NCI-H2227 treated with DMSO at 0.1 percent for 48 hours (cell line): Measurements from ENCODE around the gene GAGE12G.
"Not testable (repeated sequence)": the region's sequence is repeated elsewhere in the genome, so short reads cannot be mapped to it uniquely, and the experiment has no call there.

Experiments
- DNase-seq: peaks from one replicate; lab custom pipeline; 2025; lab: John Stamatoyannopoulos, UW

Gene GAGE12G, protein sequence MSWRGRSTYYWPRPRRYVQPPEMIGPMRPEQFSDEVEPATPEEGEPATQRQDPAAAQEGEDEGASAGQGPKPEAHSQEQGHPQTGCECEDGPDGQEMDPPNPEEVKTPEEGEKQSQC

DNA sequence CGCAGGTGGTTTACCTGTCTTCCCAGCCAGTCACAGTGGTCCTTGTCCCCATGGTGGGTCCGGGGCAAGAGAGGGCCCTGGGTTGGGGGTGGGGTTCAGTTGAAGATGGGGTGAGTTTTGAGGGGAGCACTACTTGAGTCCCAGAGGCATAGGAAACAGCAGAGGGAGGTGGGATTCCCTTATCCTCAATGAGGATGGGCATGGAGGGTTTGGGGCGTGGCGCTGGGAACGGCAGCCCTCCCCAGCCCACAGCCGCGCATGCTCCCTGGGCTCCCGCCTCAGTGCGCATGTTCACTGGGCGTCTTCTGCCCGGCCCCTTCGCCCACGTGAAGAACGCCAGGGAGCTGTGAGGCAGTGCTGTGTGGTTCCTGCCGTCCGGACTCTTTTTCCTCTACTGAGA, at the start of gene GAGE12G:
Gene GAGE12G (plus strand): TSS at position 301 of the 400 bp plus-strand sequence. CDS start 1,155 bp downstream, outside the sequence.
- DNase-seq = not testable (repeated sequence)

DNA sequence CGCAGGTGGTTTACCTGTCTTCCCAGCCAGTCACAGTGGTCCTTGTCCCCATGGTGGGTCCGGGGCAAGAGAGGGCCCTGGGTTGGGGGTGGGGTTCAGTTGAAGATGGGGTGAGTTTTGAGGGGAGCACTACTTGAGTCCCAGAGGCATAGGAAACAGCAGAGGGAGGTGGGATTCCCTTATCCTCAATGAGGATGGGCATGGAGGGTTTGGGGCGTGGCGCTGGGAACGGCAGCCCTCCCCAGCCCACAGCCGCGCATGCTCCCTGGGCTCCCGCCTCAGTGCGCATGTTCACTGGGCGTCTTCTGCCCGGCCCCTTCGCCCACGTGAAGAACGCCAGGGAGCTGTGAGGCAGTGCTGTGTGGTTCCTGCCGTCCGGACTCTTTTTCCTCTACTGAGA, 38.3 kb upstream of the GAGE12G start, which contains the start of gene GAGE12C:
Gene GAGE12C (plus strand): TSS at position 301 of the 400 bp plus-strand sequence. CDS start 1,155 bp downstream, outside the sequence.
- not testable (repeated sequence) for DNase-seq

DNA sequence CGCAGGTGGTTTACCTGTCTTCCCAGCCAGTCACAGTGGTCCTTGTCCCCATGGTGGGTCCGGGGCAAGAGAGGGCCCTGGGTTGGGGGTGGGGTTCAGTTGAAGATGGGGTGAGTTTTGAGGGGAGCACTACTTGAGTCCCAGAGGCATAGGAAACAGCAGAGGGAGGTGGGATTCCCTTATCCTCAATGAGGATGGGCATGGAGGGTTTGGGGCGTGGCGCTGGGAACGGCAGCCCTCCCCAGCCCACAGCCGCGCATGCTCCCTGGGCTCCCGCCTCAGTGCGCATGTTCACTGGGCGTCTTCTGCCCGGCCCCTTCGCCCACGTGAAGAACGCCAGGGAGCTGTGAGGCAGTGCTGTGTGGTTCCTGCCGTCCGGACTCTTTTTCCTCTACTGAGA, 28.8 kb upstream of the GAGE12G start, which contains the start of gene GAGE12D:
Gene GAGE12D (plus strand): TSS at position 301 of the 400 bp plus-strand sequence. CDS start 1,155 bp downstream, outside the sequence.
- not testable (repeated sequence) for DNase-seq

DNA sequence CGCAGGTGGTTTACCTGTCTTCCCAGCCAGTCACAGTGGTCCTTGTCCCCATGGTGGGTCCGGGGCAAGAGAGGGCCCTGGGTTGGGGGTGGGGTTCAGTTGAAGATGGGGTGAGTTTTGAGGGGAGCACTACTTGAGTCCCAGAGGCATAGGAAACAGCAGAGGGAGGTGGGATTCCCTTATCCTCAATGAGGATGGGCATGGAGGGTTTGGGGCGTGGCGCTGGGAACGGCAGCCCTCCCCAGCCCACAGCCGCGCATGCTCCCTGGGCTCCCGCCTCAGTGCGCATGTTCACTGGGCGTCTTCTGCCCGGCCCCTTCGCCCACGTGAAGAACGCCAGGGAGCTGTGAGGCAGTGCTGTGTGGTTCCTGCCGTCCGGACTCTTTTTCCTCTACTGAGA, 19.2 kb upstream of the GAGE12G start, which contains the start of gene GAGE12E:
Gene GAGE12E (plus strand): TSS at position 301 of the 400 bp plus-strand sequence. CDS start 1,155 bp downstream, outside the sequence.
- not testable (repeated sequence) for DNase-seq

DNA sequence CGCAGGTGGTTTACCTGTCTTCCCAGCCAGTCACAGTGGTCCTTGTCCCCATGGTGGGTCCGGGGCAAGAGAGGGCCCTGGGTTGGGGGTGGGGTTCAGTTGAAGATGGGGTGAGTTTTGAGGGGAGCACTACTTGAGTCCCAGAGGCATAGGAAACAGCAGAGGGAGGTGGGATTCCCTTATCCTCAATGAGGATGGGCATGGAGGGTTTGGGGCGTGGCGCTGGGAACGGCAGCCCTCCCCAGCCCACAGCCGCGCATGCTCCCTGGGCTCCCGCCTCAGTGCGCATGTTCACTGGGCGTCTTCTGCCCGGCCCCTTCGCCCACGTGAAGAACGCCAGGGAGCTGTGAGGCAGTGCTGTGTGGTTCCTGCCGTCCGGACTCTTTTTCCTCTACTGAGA, 9.7 kb upstream of the GAGE12G start, which contains the start of gene GAGE12F:
Gene GAGE12F (plus strand): TSS at position 301 of the 400 bp plus-strand sequence. CDS start 1,155 bp downstream, outside the sequence.
- DNase-seq = not testable (repeated sequence)

DNA sequence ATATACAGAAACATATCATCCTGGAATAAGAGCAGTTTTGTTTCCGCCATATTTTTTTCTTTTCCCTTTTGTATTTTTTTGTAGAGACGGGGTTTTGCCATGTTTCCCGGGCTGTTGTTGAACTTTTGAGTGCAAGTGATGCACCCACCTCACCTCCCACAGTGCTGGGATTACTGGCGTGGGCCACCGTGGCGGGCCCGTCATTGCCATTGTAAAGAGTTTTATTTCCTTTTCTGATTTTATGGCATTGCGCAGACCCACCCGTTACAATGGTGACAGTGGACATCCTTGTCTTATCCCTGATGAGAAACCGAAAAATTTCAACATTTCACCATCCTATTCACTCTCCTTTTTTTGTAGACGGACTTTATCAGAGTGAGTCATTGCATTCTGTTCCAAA, 1.5 kb upstream of the GAGE12G start:
- not testable (repeated sequence) for DNase-seq

DNA sequence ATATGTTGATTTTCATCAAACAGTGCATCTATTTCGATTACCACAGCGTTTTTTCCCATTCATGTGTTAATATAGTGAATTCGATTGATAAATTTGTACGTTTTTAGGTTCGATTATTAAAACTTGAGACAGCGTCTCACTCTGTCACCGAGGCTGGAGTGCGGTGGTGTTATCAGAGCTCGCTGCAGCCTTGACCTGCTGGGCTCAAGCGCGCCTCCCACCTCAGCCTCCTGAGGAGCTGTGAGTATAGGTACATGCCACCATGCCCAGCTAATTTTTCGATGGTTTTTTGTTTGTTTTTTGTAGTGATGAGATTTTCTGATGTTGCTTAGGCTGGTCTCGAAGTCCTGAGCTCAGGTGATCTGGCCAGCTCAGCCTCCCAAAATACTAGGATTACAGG, 1.0 kb upstream of the GAGE12G start:
- DNase-seq = not testable (repeated sequence)

DNA sequence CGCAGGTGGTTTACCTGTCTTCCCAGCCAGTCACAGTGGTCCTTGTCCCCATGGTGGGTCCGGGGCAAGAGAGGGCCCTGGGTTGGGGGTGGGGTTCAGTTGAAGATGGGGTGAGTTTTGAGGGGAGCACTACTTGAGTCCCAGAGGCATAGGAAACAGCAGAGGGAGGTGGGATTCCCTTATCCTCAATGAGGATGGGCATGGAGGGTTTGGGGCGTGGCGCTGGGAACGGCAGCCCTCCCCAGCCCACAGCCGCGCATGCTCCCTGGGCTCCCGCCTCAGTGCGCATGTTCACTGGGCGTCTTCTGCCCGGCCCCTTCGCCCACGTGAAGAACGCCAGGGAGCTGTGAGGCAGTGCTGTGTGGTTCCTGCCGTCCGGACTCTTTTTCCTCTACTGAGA, 9.4 kb downstream of the GAGE12G start, which contains the start of gene GAGE12H:
Gene GAGE12H (plus strand): TSS at position 301 of the 400 bp plus-strand sequence. CDS start 1,155 bp downstream, outside the sequence.
- not testable (repeated sequence) for DNase-seq

DNA sequence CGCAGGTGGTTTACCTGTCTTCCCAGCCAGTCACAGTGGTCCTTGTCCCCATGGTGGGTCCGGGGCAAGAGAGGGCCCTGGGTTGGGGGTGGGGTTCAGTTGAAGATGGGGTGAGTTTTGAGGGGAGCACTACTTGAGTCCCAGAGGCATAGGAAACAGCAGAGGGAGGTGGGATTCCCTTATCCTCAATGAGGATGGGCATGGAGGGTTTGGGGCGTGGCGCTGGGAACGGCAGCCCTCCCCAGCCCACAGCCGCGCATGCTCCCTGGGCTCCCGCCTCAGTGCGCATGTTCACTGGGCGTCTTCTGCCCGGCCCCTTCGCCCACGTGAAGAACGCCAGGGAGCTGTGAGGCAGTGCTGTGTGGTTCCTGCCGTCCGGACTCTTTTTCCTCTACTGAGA, 19.0 kb downstream of the GAGE12G start, which contains the start of gene GAGE2A:
Gene GAGE2A (plus strand): TSS at position 301 of the 400 bp plus-strand sequence. CDS start 1,155 bp downstream, outside the sequence.
- not testable (repeated sequence) for DNase-seq

DNA sequence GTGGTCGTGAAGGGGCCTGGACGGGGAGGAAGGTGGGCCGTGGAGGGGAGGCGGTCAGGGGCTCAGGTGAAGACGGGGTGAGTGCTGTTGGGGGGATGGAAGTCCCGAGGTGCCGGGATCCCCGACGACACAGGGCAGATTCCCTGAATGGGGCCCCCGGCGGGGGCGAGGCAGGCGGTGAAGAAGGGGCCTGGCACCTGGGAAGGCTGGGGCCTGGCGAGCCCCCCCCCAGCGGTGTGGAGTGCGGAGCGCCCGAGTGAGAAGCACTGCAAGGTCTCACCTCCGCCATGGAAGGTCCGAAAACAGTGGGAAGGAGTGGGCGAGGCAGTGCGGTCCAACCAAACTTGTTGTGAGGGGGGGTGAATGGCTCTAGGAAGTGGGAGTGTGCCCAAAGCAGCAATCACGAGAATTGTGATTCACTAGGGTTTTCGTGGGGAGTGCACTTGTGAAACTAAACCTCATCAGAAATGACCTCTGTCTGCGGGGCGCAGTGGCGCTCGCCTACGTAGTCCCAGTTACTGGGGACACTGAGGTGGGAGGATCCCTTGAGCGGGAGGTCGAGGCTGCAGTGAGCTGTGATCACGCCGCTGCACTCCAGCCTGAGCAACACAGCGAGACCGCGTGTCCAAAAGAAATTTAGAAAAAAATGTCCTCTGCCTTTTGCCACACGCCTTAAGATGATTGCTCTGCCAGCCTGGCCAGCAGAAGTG, 19.7 kb downstream of the GAGE12G start:
- DNase-seq = not testable (repeated sequence)

DNA sequence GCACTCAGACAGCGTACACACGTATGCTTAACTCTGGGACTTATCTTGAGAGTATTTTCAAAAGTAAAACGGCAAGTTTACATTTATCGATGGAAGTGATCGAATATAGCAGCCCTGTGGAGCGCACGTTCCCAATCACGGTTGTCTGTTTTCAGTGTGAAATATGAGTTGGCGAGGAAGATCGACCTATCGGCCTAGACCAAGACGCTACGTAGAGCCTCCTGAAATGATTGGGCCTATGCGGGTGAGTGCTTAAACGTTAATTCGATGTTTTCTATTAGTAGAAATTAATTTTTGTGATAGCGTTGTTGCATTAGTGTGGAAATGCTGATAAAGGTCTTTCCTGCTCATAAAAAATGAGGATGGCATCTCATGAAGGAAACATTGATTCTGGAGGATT, 20.3 kb downstream of the GAGE12G start:
- not testable (repeated sequence) for DNase-seq

DNA sequence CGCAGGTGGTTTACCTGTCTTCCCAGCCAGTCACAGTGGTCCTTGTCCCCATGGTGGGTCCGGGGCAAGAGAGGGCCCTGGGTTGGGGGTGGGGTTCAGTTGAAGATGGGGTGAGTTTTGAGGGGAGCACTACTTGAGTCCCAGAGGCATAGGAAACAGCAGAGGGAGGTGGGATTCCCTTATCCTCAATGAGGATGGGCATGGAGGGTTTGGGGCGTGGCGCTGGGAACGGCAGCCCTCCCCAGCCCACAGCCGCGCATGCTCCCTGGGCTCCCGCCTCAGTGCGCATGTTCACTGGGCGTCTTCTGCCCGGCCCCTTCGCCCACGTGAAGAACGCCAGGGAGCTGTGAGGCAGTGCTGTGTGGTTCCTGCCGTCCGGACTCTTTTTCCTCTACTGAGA, 28.5 kb downstream of the GAGE12G start, which contains the start of gene GAGE1:
Gene GAGE1 (plus strand): TSS at position 301 of the 400 bp plus-strand sequence. CDS start 1,155 bp downstream, outside the sequence.
- DNase-seq = not testable (repeated sequence)

DNA sequence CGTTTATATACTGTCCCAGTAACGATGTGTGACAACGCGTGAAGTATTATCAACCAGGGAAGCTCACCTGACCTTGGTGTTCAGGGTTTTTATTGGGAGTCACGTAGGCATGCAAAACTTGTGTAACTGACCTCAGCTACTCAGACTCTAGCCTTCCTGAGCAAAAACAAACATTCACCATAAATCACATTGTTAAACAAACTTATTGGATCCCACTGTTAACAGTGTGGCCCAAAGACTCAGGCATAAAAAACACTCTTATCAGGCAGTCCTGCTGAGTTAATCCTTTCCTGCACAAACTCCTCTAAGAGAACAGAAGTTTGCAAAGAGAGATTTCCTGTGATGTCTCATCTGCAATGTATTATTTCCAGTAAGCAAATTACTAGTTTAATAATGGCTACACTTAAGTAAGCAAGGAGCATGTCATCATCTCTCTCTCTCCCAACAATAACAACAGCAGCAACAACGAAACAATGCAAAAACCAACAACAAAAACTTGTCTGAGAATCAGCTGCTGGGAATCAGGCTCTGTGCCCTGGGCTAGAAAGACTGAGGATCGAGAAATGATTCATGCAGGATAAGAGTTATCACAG, 40.6 kb downstream of the GAGE12G start:
- DNase-seq = no peak

DNA sequence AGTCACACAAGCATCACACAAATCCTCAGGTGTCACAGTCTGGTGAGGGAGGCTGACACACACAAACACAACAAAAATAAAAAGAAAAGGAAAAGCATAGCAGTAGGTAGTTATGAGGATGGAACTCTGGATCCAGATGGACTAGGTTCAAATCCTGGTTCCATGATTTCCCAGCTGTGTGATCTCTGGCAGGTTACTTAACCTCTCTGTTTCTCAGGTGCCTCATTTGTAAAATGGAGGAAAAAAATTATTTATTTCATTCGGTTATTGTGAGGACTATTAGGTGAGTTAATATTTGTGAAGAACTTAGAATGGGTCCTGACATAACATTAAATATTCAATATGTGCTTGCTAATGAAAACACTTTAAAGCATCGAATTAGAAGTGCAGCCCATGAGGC, 48.4 kb downstream of the GAGE12G start:
- no peak for DNase-seq
